GM12878 (cell line): ENCODE data around the gene CPSF4. TPM values are rescaled to one million over a fixed set of nuclear protein-coding genes. Genes with fewer than 3 reads are reported as not detected.

ENCODE experiments used
- ATAC-seq: fragments of 200-7000 bp; cut with Tn5 transposase; 3 replicates; pipeline ENCODE4 v1.9.1; 2020; ENCODE audit warnings: mild to moderate bottlenecking, moderate library complexity
- BruUV-seq: library from RNA; stranded (reverse); fragments of 400-500 nt; replicated peaks from 2 replicates; lab custom pipeline; 2021; lab: Mats Ljungman, UMichigan
- CTCF ChIA-PET: fragments of 300-600 bp; sonication (Branson Sonifier 250); formaldehyde crosslinking; extraction: SDS; loops from one replicate; lab custom pipeline; 2021; ENCODE audit warnings: inconsistent platforms; lab: Yijun Ruan, JAX
- POLR2A ChIA-PET: fragments of 350-600 bp; formaldehyde crosslinking; extraction: SDS; loops from one replicate; lab custom pipeline; 2021; ENCODE audit warnings: inconsistent platforms; lab: Charles Lee
- RAD21 ChIA-PET: fragments of 300-600 bp; sonication (Branson Sonifier 250); formaldehyde crosslinking; loops from one replicate; lab custom pipeline; 2023; ENCODE audit warnings: antibody characterized with exemption; ENCODE audit not compliant: unreplicated experiment; lab: Charles Lee
- SMC1A ChIA-PET: fragments of 300-600 bp; sonication (Branson Sonifier 250); formaldehyde crosslinking; loops from one replicate; lab custom pipeline; 2023; ENCODE audit not compliant: unreplicated experiment, uncharacterized antibody; lab: Charles Lee
- DNase-seq: peaks from one replicate; pipeline ENCODE4 v3.0.0-alpha.2; 2011; ENCODE audit warnings: low read depth, low spot score
- FAIRE-seq: peaks from 3 replicates; lab custom pipeline; 2011; peaks lifted over from hg19 to GRCh38; lab: Jason Lieb, UNC
- H2AFZ ChIP-seq: 2 replicates; pipeline ENCODE4 v1.6.0; 2011; ENCODE audit warnings: low read depth, low read length, control low read depth; ENCODE audit not compliant: control insufficient read depth
- H3K27ac ChIP-seq: 2 replicates; pipeline ENCODE4 v1.5.1; 2011; ENCODE audit warnings: control low read depth; ENCODE audit not compliant: control insufficient read depth, insufficient read depth
- H3K27me3 ChIP-seq, 2 experiments: replicated peaks in 1 of 2; 2 replicates each; pipeline versions ENCODE4 v1.6.0 to v1.6.1; 2011; ENCODE audit warnings: low read length in 1 of 2; ENCODE audit not compliant: control insufficient read depth in 2 of 2, insufficient read depth in 2 of 2
- H3K36me3 ChIP-seq, 2 experiments: 2 replicates each; pipeline ENCODE4 v1.5.1; 2011; ENCODE audit warnings: low read length in 1 of 2; ENCODE audit not compliant: control insufficient read depth in 2 of 2, insufficient read depth in 2 of 2
- H3K4me1 ChIP-seq: 2 replicates; pipeline ENCODE4 v1.6.1; 2011; ENCODE audit warnings: mild to moderate bottlenecking, low read length, moderate library complexity, mixed read lengths; ENCODE audit not compliant: control insufficient read depth, insufficient read depth
- H3K4me2 ChIP-seq: 2 replicates; pipeline ENCODE4 v1.6.0; 2011; ENCODE audit warnings: control low read depth; ENCODE audit not compliant: control insufficient read depth, insufficient read depth
- H3K4me3 ChIP-seq: fragments of 200-600 bp; sonication (generic); 2 replicates; pipeline ENCODE4 v1.5.1; 2016
- H3K79me2 ChIP-seq: 2 replicates; pipeline ENCODE4 v1.6.0; 2011; ENCODE audit warnings: low read length; ENCODE audit not compliant: control insufficient read depth, insufficient read depth
- H3K9ac ChIP-seq: 2 replicates; pipeline ENCODE4 v1.8.0; 2011; ENCODE audit warnings: low read length, control low read depth, mixed read lengths; ENCODE audit not compliant: control insufficient read depth, insufficient read depth
- H3K9me3 ChIP-seq: replicated peaks from 3 replicates; pipeline ENCODE4 v1.5.1; 2011; ENCODE audit warnings: mild to moderate bottlenecking, low read length; ENCODE audit not compliant: control insufficient read depth, insufficient read depth
- H4K20me1 ChIP-seq: 2 replicates; pipeline ENCODE4 v1.6.0; 2011; ENCODE audit not compliant: control insufficient read depth, insufficient read depth
- ATF2 ChIP-seq: IDR thresholded peaks from 2 replicates; pipeline ENCODE4 v1.6.1; 2012; ENCODE audit warnings: low read length, inconsistent platforms
- CEBPB ChIP-seq, 2 experiments: fragments of 150-350 bp in 1 of 2; IDR thresholded peaks; 2 replicates each; pipeline ENCODE4 v1.6.1; 2012 to 2014; ENCODE audit warnings: low read depth in 2 of 2, low read length in 2 of 2, borderline replicate concordance in 1 of 2, inconsistent platforms in 1 of 2
- EZH2 ChIP-seq: IDR thresholded peaks from 2 replicates; pipeline ENCODE4 v1.6.1; 2012; ENCODE audit warnings: low read depth, mild to moderate bottlenecking, control low read depth, inconsistent platforms, low read length, borderline replicate concordance; ENCODE audit not compliant: control insufficient read depth
- JUNB ChIP-seq: IDR thresholded peaks from 2 replicates; pipeline ENCODE4 v1.6.1; 2016; ENCODE audit warnings: antibody characterized with exemption, mild to moderate bottlenecking
- POU2F2 ChIP-seq: IDR thresholded peaks from 3 replicates; pipeline ENCODE4 v1.6.1; 2011; ENCODE audit warnings: low read depth, mild to moderate bottlenecking, low read length, borderline replicate concordance
- SREBF1 ChIP-seq: IDR thresholded peaks from 2 replicates; pipeline ENCODE4 v1.6.1; 2012; ENCODE audit warnings: mild to moderate bottlenecking, low read length
- SUZ12 ChIP-seq: fragments of 200-600 bp; sonication (generic); IDR thresholded peaks from one replicate; pipeline ENCODE4 v1.6.1; 2018; ENCODE audit warnings: antibody characterized with exemption, mild to moderate bottlenecking; ENCODE audit not compliant: unreplicated experiment
- WGBS: methylation state at CpG from one replicate; pipeline ENCODE4 v1.1.6; 2016; ENCODE audit warnings: low lambda C conversion rate; ENCODE audit not compliant: insufficient replicate concordance, insufficient coverage; ENCODE audit errors: missing lambda C conversion rate; 5-methylcytosine and 5-hydroxymethylcytosine counted together
- in situ Hi-C: fragments of 300-500 bp; cut with MboI; formaldehyde crosslinking; loops from 9 replicates; pipeline ENCODE4 v1.14.3; 2018; ENCODE audit warnings: mixed read lengths
- intact Hi-C: fragments of 100-400 bp; cut with micrococcal nuclease; formaldehyde crosslinking; loops from one replicate; pipeline ENCODE4 v1.14.2; 2022; ENCODE audit not compliant: unreplicated experiment
- polyA plus RNA-seq, 11 experiments: library from polyadenylated mRNA; depleted of rRNA in 4 of 11; unstranded in 6 of 11; stranded (reverse) in 5 of 11; fragments of >200 nt; fragmentation: Nextera tagmentation in 4 of 11; fragmentation: Illumina TruSeq in 1 of 11; extraction: Ambion mirVana in 4 of 11; extraction: Trizol in 1 of 11; gene quantifications; 1 replicate in 1 of 11; 2 replicates in 10 of 11; pipeline versions ENCODE4 v1.2.1 to v1.2.3, GENCODE V29; 2011 to 2016; ENCODE audit warnings: inconsistent platforms in 2 of 11, missing spikeins in 2 of 11, low read depth in 1 of 11
- total RNA-seq, 4 experiments: library from RNA; depleted of rRNA in 3 of 4; stranded (reverse); fragments of >200 nt in 3 of 4; fragmentation: Illumina TruSeq in 1 of 4; extraction: Trizol in 1 of 4; gene quantifications; 2 replicates each; pipeline versions ENCODE4 v1.2.1 to v1.2.3, GENCODE V29; 2013 to 2021
- TF ChIP-seq, protein P1 (sequence below): fragments of 450-650 bp; conservative IDR thresholded peaks from 2 replicates; pipeline ENCODE4 v1.6.1; 2017; ENCODE audit warnings: mild to moderate bottlenecking, moderate library complexity
- TF ChIP-seq, protein P2 (sequence below): fragments of 450-650 bp; IDR thresholded peaks from 2 replicates; pipeline ENCODE4 v1.6.1; 2017; ENCODE audit warnings: mild to moderate bottlenecking, moderate library complexity

Gene CPSF4
- total and polyA plus RNA-seq, 10 of the 15 experiments (the other 5 are each of a cell fraction or from before 2014, with no cell fraction given) = 13.6 to 70.1 (median 45.0) TPM

DNA sequence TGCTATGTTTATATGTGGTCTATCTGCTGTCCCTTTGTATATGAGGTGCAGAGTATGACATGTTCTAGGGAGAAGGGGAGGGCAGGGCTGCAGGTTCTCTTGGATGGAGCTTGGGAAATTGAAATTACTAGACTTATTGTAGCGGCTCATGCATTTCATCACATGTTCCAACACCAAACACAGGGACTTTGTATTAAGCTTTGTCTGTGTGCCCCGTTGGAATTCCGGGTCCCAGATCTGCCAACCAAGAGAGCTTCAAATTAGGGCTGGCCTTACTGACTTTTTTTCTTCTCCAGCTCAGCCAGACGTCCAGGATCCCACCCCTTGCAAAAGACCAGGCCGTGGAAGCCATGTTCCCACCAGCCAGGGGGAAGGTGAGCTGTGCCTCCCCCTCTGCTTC is 37.4 kb downstream of the CPSF4 start:
- H3K79me2 ChIP-seq = peaks cover 43% of the 10 kb centered on the region
- in situ Hi-C loops = no loop called here
- no peak overlapping the region for H3K4me3 ChIP-seq
- POLR2A ChIA-PET = no interaction called here
- no peak overlapping the region for H3K27ac ChIP-seq
- ATAC-seq = no peak
- RAD21 ChIA-PET = no interaction called here
- no peaks in the 10 kb centered on the region for H3K27me3 ChIP-seq
- CTCF ChIA-PET = no interaction called here
- H3K4me1 ChIP-seq = peaks cover 6% of the 10 kb centered on the region
- FAIRE-seq = no peak
- H3K9ac ChIP-seq = no peak overlapping the region
- peaks cover 11% of the 10 kb centered on the region in 2 experiments for H3K36me3 ChIP-seq
- TF ChIP-seq, protein P1, sequence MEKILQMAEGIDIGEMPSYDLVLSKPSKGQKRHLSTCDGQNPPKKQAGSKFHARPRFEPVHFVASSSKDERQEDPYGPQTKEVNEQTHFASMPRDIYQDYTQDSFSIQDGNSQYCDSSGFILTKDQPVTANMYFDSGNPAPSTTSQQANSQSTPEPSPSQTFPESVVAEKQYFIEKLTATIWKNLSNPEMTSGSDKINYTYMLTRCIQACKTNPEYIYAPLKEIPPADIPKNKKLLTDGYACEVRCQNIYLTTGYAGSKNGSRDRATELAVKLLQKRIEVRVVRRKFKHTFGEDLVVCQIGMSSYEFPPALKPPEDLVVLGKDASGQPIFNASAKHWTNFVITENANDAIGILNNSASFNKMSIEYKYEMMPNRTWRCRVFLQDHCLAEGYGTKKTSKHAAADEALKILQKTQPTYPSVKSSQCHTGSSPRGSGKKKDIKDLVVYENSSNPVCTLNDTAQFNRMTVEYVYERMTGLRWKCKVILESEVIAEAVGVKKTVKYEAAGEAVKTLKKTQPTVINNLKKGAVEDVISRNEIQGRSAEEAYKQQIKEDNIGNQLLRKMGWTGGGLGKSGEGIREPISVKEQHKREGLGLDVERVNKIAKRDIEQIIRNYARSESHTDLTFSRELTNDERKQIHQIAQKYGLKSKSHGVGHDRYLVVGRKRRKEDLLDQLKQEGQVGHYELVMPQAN = no peak
- TF ChIP-seq ATF2 (no peak), SUZ12 (no peak), CEBPB (IDR thresholded peaks at IDR 0.05; ENCODE audit: borderline replicate concordance in 1 of 2, low read depth in 2 of 2, low read length in 2 of 2) (no peak), JUNB (no peak), EZH2 (no peak), POU2F2 (no peak), SREBF1 (no peak)
- TF ChIP-seq, protein P2, sequence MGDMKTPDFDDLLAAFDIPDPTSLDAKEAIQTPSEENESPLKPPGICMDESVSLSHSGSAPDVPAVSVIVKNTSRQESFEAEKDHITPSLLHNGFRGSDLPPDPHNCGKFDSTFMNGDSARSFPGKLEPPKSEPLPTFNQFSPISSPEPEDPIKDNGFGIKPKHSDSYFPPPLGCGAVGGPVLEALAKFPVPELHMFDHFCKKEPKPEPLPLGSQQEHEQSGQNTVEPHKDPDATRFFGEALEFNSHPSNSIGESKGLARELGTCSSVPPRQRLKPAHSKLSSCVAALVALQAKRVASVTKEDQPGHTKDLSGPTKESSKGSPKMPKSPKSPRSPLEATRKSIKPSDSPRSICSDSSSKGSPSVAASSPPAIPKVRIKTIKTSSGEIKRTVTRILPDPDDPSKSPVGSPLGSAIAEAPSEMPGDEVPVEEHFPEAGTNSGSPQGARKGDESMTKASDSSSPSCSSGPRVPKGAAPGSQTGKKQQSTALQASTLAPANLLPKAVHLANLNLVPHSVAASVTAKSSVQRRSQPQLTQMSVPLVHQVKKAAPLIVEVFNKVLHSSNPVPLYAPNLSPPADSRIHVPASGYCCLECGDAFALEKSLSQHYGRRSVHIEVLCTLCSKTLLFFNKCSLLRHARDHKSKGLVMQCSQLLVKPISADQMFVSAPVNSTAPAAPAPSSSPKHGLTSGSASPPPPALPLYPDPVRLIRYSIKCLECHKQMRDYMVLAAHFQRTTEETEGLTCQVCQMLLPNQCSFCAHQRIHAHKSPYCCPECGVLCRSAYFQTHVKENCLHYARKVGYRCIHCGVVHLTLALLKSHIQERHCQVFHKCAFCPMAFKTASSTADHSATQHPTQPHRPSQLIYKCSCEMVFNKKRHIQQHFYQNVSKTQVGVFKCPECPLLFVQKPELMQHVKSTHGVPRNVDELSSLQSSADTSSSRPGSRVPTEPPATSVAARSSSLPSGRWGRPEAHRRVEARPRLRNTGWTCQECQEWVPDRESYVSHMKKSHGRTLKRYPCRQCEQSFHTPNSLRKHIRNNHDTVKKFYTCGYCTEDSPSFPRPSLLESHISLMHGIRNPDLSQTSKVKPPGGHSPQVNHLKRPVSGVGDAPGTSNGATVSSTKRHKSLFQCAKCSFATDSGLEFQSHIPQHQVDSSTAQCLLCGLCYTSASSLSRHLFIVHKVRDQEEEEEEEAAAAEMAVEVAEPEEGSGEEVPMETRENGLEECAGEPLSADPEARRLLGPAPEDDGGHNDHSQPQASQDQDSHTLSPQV = no peak
- TF ChIP-seq, all 136 proteins: peak for 0
- no peak overlapping the region for H2AFZ ChIP-seq
- BruUV-seq = no TSS peak
- peak overlapping the region; percentile 28; the same call in 1 of the 2 replicates for H3K4me2 ChIP-seq
- 75% methylated on average over 5 of the region's 5 CpGs for WGBS
- no peaks in the 10 kb centered on the region for H3K9me3 ChIP-seq
- no peak for DNase-seq
- H4K20me1 ChIP-seq = no peaks in the 10 kb centered on the region
- SMC1A ChIA-PET = interaction anchor here (0.7 to 1.2 kb wide), 3 partner anchors 10 to 29 kb away, joined by 3 read pairs; no protein-coding TSS in a partner anchor
- intact Hi-C loops = no loop called here
